Esophagus mucosa (tissue), 1 donor: ENCODE results near the gene CKAP4. TPM values are rescaled to one million over a fixed set of nuclear protein-coding genes. Genes with fewer than 3 reads are reported as not detected.

Experiments used
- ATAC-seq: fragments of 200-7000 bp; cut with Tn5 transposase; one replicate; pipeline ENCODE4 v1.9.1; 2020
- total RNA-seq: library from RNA; stranded (reverse); gene quantifications from one replicate; pipeline ENCODE4 v1.2.4, GENCODE V29; 2023
- donor health status: DM: yes; HTN: yes; CAD: no.

Gene CKAP4
- total RNA-seq, 1 donor from 2014 or later: 87.3 TPM

GRCh38 chr12:106194351-106194750 is 53.5 kb downstream of the CKAP4 start:
- ATAC-seq: no peak

- ATAC-seq: no peak
Observed at GRCh38 chr12:106193394-106194215, 54.2 kb downstream of the CKAP4 start.

GRCh38 chr12:106192659-106193393 is 55.0 kb downstream of the CKAP4 start:
- no peak for ATAC-seq

GRCh38 chr12:106190581-106190980 is 57.2 kb downstream of the CKAP4 start:
- no peak for ATAC-seq

GRCh38 chr12:106189341-106189740 is 58.5 kb downstream of the CKAP4 start:
- no peak for ATAC-seq

GRCh38 chr12:106188256-106188655 is 59.6 kb downstream of the CKAP4 start:
- ATAC-seq: no peak

Other genes with a start within 250 kb of the CKAP4 start
- 1.7 TPM for gene NUAK1, start 109.1 kb downstream of the CKAP4 start, total RNA-seq
- 35.3 TPM for gene TCP11L2, start 54.7 kb upstream of the CKAP4 start, total RNA-seq
- 9.4 TPM for gene POLR3B, start 109.7 kb upstream of the CKAP4 start, total RNA-seq